HG03521 (cell line): ENCODE data around the gene GAB4.
"Not testable (repeated sequence)": the region's sequence is repeated elsewhere in the genome, so short reads cannot be mapped to it uniquely, and the experiment has no call there.

Experiments
- ATAC-seq: cut with Tn5 transposase; IDR thresholded peaks from one replicate; pipeline ENCODE4 v1.9.1; 2021; ENCODE audit warnings: mild to moderate bottlenecking, moderate library complexity; ENCODE audit not compliant: unreplicated experiment

Gene GAB4

DNA sequence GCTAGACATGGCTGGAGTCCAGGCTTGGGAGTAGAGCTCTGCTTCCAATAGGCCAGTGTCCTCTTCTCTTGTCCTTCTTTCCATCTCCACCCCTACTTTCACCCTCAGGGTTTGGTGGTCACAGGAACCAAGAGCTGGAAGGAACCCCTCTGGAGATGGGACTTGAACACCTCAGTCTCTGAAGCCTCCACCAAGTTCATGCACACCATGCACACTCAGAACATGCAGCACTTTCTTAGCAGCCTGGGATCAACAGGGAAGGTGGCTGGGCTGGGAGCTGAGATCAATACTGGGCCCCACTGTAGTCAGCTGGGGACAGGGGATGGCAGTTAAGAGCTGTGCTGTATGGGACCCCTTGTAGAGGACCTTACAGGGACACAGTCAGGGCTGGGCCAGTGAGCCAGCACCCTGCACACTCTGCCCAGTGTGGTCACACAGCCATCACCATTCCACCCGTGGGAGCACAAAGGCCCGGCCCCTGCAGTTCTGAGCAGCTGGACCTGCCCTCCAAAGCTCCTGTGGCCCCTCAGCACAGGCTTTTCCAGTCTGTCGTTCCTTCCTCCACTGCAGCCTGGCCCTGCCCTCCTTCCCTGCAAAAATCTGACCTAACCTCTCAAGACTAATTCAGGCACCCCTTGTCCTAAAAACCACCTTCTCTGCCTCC is 47.7 kb downstream of the GAB4 start:
- ATAC-seq, result no peak

DNA sequence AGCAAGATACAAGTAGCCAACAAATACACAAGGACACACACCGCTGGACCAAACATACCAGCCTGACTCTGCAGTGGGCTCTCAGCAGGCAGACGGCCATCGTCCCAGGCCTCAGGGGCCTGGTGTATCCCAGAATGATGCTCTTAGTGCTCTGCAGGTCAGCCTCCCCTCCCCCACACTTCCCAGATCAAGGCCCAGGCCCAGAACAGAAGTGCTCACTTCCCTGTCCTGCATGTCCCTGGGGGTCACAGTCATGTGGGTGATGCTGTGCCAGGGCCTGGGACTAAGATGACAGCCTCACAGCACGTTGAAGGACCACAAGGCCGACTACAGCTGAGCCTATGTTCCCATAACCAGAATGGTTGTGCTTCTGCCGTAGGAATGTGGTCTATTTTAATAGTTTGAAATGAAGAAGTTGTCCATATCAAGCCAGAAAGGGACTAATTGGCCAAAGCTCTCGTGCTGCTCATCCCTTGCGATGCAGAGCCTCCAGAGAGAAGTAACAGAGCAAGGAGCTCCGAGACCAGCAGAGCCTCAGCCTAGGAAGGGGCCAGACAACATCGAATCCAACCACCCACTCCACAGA is 48.6 kb downstream of the GAB4 start:
- ATAC-seq, result no peak

DNA sequence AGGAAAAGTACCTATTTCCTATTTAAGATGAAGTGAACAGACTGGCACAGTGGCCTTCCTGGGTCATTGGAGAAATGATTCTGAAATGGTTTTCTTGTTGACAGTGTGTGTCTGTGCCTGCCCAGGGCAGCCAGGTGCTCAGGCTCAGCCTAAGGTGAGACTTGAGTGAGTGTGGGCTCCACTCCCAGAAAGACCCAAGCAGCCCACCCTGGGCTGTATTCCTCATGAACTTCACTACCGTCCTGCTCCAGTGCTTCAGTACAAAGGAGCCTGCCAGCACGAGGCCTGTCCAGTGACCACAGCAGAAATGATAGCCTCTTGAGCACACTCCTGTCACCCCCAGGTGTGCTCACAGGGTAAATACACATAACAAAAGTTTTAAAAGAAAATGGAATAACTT is 49.5 kb downstream of the GAB4 start:
- no peak for ATAC-seq

DNA sequence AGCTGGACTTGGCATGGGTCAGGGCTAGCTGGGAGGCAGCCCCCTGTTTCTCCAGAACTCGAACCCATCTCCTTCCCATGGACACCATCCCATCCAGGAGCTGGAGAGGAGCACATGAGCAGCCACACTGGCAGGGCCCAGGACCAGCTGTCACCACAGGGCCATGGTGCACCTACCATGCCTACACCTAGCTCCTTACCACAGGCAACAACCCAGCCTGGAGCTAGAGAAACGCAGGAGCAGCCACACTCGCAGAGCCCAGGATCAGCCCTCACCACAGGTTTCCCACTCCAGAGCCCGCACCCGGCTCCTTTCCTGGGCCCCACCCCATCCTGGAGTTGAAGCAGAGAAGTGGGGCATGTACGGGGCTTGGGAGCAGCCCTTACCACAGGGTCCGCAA is 50.2 kb downstream of the GAB4 start:
- no peak for ATAC-seq

DNA sequence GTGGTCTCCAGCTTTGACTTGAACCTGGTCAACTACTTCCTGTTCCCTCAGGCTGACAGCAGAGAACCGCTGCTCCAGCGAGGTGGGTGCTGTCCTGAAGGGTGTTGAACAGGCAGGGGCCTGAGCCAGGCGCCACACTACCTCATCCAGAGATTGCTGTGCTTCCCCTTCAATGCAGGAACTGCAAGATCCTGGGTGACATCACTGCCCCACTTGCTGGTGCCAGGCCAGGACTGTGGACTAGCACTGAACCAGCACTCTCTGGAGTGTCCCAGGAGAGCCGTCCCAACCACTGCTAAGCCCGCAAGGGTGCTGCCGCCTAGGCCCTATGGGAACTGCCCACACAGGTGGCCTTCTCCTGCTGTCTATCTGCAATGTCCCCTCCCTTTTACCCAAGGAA is 51.7 kb downstream of the GAB4 start:
- no peak for ATAC-seq

DNA sequence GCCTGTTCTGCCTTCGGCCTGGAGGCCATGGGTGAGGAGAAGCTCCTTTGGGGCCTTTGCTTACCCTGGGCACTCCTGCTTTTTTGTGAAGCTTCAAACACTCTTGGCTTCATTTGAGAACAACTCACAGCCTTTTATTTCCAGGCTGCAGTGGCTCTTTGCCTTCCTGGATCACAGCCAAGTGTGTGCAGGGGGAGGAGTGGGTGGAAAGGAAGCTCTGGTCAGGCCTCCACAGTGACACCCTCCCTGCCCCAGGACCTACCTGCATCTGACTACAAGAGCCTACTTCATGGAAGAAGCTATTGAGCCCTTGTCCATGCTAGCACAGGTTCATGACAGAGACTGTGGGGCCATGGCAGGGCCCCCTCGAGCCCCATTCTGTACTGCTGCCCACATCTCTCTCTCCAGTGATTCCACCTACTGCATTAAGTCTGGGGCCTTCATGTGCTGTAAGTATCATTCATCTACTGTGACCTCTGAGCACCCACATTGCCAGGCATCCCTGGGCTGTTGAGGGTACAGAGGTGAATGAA is 52.3 kb downstream of the GAB4 start:
- no peak for ATAC-seq

DNA sequence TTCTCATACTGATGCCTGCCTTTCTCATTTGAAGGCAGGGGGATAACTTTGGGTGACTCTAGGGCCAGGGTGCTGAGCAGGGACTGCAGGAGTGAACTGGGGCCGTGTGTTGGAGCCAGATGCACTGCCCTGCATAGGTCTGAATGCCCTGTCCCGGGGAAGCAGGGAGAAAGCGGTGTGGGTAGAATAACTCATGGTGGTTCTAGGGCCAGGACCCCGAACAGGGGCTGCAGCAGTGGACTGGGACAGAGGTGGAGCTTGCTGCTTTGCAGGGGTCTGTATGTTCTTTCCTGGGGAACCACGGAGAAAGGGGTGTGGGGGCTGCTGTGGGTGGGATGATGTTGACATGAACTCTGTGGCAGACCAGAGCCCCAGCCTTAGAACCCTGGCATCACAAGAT is 52.9 kb downstream of the GAB4 start:
- no peak for ATAC-seq

DNA sequence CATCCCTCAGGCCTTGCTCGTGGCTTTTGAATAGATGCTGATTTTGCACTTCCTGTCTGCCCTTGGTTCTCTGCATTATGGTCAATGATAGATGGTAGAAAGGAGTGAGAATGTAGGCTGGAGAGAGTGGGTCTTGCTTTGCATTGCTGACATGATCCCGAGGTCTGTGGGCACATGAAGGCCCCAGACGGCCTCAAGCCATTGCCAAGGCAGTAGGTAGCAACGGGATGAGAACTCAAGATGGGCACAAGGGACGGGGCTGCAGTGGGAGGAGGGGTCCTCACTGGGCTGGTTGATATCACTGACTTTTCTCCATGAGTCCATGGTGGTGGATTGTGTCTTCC is 54.0 kb downstream of the GAB4 start:
- no peak for ATAC-seq

DNA sequence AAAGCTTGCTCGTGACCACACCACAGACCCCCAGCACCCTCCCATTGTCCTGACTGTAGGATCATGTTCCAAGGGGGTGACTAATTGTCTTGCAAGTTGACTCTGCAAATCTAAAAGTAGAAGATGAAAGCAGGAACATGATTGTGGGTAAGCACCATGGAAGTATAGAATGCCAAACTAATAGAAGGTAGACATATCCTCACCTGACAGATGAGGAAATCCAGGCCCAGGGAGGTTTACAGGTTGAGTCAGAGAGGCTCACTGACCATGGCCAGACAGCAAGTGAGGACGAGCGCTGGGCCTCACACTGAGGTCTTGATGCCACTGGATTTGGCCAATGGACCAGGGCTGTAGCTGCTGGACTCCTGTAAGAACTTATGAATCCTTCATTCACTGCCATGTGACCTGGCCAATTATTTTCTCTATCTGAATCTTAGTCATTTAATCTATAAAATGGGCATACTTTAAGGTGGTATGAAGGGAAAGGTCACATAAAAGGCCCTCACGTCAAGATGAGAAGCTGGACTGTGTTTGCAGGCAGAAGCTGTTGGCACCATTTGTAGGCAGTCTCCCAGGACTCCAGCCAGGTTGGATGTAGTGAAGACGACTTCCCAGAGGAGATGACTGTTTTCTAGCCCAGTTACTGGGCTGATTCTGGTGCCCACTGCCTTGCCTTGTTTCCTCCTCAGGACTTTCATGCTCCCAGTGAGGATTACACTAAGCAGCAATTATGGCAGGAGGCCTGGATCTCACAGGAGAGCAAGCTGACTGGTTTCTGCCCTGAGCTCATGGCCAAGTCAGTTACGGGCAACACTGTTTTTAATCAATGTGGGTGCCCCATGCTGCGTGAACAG is 54.6 kb downstream of the GAB4 start:
- ATAC-seq, result no peak

DNA sequence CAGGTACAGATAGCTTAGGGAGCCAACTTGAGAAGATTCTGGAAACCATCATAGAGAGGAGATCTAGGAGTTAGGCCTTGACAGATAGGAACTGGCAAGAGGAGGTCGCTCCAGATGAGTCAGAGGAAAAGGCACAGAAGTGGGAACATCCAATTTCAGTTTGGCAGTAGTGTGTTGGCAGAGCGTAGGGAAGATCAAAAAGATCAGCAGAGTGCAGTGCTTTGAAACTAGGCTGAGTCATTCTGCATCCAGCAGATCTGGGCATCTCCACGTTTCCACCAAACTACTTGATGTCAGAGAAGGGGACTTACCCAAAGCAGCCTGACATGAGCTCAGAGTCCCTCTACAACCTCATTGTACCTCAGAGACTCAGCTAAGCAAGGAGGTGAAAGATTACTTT is 58.5 kb downstream of the GAB4 start:
- no peak for ATAC-seq

DNA sequence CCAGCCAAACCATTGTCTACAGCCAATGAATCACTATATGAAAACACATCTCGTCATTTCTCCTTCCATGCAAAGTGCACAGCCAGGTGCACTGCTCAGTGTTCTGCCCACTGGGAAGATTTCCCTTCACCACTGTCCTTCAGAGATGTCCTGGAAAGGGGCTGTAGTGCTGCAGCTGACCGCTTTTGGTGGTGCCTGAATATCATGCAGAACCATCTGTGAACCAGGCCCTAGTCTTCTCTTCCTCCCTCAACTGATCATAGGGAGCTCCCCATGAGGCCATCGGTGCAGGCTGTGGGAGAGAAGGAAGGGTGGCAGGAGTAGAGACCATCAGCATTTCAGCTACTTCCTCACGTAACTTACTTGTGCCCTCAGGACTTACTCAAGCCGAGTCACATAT is 70.2 kb downstream of the GAB4 start:
- ATAC-seq, result no peak

DNA sequence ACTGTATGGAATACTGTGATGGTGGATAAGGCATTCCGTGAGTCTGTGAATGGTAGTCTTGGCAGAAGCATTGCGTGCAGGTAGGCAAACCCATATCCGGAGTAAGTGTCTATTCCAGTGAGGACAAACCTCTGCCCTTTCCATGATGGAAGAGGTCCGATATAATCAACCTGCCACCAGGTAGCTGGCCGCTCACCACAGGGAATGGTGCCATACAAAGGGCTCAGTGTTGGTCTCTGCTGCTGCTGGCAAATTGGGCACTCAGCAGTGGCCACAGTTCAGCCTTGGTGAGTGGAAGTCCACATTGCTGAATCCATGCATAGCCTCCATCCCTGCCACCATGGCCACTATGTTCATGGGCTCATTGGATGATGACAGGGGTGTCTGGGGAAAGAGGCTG is 70.8 kb downstream of the GAB4 start:
- not testable (repeated sequence) for ATAC-seq

DNA sequence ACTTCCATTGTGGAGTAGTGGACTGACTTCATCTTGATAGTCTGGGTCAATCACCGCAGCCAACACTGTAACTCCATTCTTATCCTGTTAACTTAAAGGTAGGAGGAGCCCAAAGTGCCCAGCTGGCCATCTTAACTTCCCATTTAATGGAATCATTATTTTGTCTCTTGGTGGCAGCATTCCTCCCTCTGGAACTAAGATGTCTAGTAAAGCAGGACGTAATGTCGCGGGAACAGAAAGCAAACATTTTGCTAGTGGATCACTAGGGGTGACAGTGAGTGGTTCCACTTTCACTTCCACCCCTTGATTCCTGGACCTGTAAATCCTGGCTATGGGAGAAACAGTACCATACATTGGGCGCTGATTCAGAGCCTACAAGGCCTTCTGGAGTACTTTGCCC is 71.4 kb downstream of the GAB4 start:
- ATAC-seq, result no peak

DNA sequence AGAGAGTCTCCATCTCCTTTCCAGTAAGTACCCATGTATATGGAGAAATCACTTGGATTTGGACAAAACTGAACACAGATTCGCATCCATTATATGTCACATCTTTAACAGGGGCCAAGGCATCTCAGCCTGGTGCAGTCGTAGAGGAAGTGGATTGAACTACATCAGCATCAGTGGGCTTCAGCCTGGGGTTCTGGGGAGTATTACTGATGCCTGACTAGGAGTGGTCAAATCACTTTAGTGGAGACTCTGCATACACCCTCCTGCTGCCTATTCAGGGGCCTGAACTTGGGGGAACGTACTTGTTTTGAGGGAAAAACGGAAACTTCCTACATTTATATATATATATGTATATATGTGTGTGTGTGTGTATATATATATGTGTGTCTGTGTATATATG is 72.8 kb downstream of the GAB4 start:
- no peak for ATAC-seq

DNA sequence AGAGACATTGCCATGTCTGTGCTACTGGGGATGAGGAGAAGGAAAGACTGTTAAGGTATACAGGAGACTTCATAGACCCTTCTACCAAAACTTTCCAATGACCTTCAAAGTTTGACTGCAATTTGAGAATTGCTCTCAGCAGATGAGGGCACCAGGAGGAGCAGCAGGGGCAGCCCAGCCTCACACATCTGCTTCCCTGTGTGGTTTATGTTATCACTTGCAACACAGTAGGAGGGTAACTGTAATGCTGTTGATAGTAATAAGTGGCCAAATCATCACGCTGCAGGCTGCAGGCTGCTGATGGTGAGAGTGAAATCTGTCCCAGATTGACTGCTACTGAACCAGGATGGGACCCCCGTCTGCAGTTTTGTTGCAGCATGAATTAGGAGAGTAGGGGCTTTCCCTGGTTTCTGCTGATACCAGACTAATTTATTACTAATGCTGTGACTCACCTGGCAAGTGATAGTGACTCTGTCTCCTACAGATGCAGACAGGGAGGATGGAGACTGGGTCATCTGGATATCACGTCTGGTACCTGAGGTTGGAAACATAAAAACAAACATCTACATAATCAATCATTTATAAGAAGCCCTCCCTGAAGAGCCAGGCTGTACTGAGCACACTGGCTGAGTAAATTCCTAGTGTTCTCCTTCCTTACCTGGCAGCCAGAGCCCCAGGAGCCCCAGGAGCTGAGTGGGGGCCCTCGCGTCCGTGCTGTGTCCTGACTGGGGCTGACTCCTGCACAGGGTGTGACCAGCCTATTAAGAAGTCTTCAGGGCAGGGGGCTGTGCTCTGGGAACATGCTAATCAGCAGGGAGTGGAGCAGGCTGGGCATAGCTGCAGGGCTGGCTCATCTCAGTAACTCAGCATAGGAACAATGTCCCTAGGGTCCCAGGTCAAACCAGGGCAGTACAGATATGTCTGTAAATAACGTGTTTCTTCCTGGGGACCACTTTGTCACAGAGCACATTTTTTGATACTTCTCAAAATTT is 74.4 kb downstream of the GAB4 start:
- no peak for ATAC-seq

DNA sequence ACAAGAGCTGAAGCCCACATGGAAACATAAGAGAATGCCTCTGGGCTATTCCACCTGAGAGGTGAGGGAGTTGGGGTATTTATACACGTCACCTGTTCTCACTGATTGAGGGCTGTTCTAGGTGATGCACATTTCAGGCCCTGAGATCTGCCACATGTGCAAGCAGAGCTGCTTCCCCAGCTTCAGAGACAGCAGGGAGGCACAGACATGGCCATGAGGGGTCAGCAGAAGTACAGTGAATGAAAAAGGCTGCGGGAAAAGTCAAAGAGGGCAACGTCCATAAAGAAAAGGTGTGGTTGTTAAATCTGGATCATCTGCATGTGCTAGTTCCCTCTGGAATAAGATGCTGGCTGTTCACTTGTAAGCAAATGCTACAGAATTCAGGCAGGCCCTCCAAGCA is 75.4 kb downstream of the GAB4 start:
- no peak for ATAC-seq

DNA sequence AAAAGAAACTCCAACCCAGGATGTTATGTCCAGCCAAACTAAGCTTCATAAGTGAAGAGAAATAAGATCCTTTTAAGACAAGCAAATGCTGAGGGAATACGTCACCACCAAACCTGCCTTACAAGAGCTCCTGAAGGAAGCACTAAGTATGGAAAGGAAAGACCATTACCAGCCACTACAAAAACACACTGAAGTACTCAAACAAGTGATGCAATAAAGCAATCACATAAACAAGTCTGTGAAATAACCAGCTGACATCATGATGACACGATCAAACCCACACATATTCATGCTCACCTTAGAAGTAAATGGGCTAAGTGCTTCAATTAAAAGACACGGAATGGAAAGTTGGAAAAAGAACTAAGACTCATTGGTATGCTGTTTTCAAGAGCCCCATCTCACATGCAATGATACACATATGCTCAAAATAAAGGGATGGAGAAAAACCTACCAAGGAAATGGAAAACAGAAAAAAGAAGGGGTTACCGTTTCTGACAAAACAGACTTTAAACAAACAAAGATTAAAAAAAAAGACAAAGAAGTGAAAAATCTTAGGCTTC is 82.5 kb downstream of the GAB4 start:
- ATAC-seq, result no peak

DNA sequence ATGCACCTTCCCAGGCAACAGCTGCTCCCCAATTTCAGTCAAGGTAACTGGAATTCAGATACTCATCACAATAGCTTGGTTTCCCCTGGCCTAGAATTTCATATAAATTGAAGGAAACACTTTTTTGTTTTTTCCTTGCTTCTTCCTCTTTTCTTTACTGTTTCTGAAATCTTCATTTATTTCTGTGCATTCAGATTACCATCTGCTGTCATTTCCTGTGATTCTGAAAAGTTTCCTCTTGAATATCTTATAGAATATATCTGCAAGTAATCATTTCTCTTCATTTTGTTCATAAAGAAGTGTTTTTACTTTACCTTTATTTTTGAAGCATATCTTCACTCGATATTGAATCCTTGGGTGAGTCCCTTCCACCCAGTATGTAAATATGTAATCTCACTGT is 85.3 kb downstream of the GAB4 start:
- ATAC-seq, result no peak

DNA sequence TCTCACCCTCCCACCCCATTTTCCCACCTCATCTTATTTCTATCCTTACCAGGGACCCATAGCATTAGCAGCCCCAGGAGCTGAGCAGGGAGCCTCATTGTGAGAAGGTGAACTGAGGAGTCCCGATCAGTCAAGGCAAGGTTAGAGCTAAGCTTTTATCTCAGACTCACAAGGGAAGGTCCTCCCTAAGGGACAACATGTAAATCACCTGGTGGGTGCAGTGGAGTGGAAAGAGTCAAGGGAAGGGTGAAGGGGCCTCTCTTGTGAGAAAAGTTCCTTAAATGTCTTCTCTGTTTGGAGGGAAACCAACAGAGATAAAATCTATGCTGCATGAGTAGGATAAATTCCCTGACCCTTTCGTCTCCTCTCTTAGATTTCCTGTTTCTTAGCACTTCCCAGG is 85.9 kb downstream of the GAB4 start:
- ATAC-seq, result no peak

DNA sequence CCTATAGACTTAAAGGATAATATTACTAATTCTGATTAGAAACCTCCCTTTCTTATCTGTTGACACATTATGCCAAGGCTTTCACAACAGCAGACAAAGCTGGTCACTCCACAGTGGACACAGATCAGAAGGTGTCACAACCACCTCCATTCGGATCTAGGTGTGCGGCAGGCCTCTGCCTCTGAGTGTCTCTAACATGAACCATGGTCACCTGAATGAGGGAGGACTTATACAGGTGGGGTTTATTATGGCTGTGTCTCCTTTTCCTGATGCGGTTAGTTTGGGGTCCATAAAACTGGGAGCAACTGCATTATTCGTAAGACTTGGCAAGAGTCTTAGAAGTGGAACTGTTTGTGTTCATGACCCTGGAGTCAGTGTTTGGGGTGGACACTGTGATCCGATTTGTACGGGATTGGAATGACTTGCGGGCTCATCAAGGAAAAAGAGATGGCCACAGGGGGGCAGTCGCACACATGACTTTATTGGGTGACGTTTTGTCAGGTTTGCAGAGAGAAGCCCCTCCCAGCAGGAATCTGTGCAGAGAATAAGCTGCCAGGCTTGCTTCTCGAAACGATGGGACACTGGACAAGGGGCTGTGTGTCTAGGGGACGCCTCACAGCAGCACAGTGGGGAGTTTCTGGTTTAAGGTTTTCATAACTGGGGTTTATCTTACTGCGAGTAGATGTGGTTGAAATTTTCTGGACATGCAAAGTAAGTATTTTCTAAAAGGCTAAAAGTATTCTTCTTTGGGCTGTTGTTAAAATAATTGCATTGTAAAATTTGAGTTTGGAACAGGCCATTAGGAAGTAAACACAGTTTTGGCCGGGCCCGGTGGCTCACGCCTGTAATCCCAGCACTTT is 90.6 kb downstream of the GAB4 start:
- no peak for ATAC-seq
